ENCODE data around the gene UTP18.
"Not testable (repeated sequence)": the region's sequence is repeated elsewhere in the genome, so short reads cannot be mapped to it uniquely, and the experiment has no call there.

The UTP18 gene

GRCh38 chr17:51275381-51275780 lies 15.0 kb downstream of the UTP18 start:
- no peaks in the 10 kb centered on the region for H3K4me1 ChIP-seq (ENCODE audit: insufficient read depth, insufficient read length)
- no peak overlapping the region for H3K4me3 ChIP-seq (ENCODE audit: insufficient read length, low read depth)
- no peaks in the 10 kb centered on the region for H3K27me3 ChIP-seq (ENCODE audit: insufficient read depth, insufficient read length)
- no peak for TF ChIP-seq SUZ12 (IDR thresholded peaks at IDR 0.05; ENCODE audit: extremely low read depth, insufficient read depth, insufficient read length)
- TF ChIP-seq YY1 (IDR thresholded peaks at IDR 0.05; ENCODE audit: insufficient read depth, insufficient read length) = no peak
- no peak for TF ChIP-seq ZNF274 (IDR thresholded peaks at IDR 0.05; ENCODE audit: low read depth, low read length)
- DNase-seq (ENCODE audit: low read depth, low spot score) = no peak
- H3K9me3 ChIP-seq (ENCODE audit: insufficient read depth, low read length) = no peaks in the 10 kb centered on the region
- peaks cover 87% of the 10 kb centered on the region for H3K36me3 ChIP-seq (ENCODE audit: insufficient read depth, insufficient read length, low read length)
- H3K9ac ChIP-seq (ENCODE audit: insufficient read length, low read depth) = no peak overlapping the region

- H3K9me3 ChIP-seq (ENCODE audit: insufficient read depth, low read length) = no peaks in the 10 kb centered on the region
- H3K27me3 ChIP-seq (ENCODE audit: insufficient read depth, insufficient read length) = no peaks in the 10 kb centered on the region
- no peak overlapping the region for H3K9ac ChIP-seq (ENCODE audit: insufficient read length, low read depth)
- DNase-seq (ENCODE audit: low read depth, low spot score) = no peak
- no peak overlapping the region for H3K4me3 ChIP-seq (ENCODE audit: insufficient read length, low read depth)
- peaks cover 82% of the 10 kb centered on the region for H3K36me3 ChIP-seq (ENCODE audit: insufficient read depth, insufficient read length, low read length)
- H3K4me1 ChIP-seq (ENCODE audit: insufficient read depth, insufficient read length) = no peaks in the 10 kb centered on the region
- TF ChIP-seq ZNF274 (IDR thresholded peaks at IDR 0.05; ENCODE audit: low read depth, low read length) (no peak), YY1 (IDR thresholded peaks at IDR 0.05; ENCODE audit: insufficient read depth, insufficient read length) (no peak), SUZ12 (IDR thresholded peaks at IDR 0.05; ENCODE audit: extremely low read depth, insufficient read depth, insufficient read length) (no peak)
Measured at GRCh38 chr17:51279183-51279582, 18.8 kb downstream of the UTP18 start.

GRCh38 chr17:51287412-51287811 lies 27.1 kb downstream of the UTP18 start:
- no peak for DNase-seq (ENCODE audit: low read depth, low spot score)
- Histone ChIP-seq H3K4me1 (ENCODE audit: insufficient read depth, insufficient read length) (no peaks in the 10 kb centered on the region), H3K9ac (ENCODE audit: insufficient read length, low read depth) (no peak overlapping the region), H3K9me3 (ENCODE audit: insufficient read depth, low read length) (no peaks in the 10 kb centered on the region), H3K27me3 (ENCODE audit: insufficient read depth, insufficient read length) (no peaks in the 10 kb centered on the region), H3K4me3 (ENCODE audit: insufficient read length, low read depth) (no peak overlapping the region), H3K36me3 (ENCODE audit: insufficient read depth, insufficient read length, low read length) (peaks cover 70% of the 10 kb centered on the region)
- no peak for TF ChIP-seq SUZ12 (IDR thresholded peaks at IDR 0.05; ENCODE audit: extremely low read depth, insufficient read depth, insufficient read length)
- no peak for TF ChIP-seq YY1 (IDR thresholded peaks at IDR 0.05; ENCODE audit: insufficient read depth, insufficient read length)
- TF ChIP-seq ZNF274 (IDR thresholded peaks at IDR 0.05; ENCODE audit: low read depth, low read length) = no peak

GRCh38 chr17:51289696-51290111 lies 29.4 kb downstream of the UTP18 start:
- DNase-seq (ENCODE audit: low read depth, low spot score) = no peak
- Histone ChIP-seq H3K4me3 (ENCODE audit: insufficient read length, low read depth) (no peak overlapping the region), H3K9ac (ENCODE audit: insufficient read length, low read depth) (no peak overlapping the region), H3K36me3 (ENCODE audit: insufficient read depth, insufficient read length, low read length) (peaks cover 81% of the 10 kb centered on the region), H3K4me1 (ENCODE audit: insufficient read depth, insufficient read length) (no peaks in the 10 kb centered on the region), H3K27me3 (ENCODE audit: insufficient read depth, insufficient read length) (no peaks in the 10 kb centered on the region), H3K9me3 (ENCODE audit: insufficient read depth, low read length) (no peaks in the 10 kb centered on the region)
- TF ChIP-seq SUZ12 (IDR thresholded peaks at IDR 0.05; ENCODE audit: extremely low read depth, insufficient read depth, insufficient read length) = no peak
- no peak for TF ChIP-seq ZNF274 (IDR thresholded peaks at IDR 0.05; ENCODE audit: low read depth, low read length)
- TF ChIP-seq YY1 (IDR thresholded peaks at IDR 0.05; ENCODE audit: insufficient read depth, insufficient read length) = no peak

GRCh38 chr17:51294338-51294737 lies 34.0 kb downstream of the UTP18 start:
- H3K27me3 ChIP-seq (ENCODE audit: insufficient read depth, insufficient read length); H3K9ac ChIP-seq (ENCODE audit: insufficient read length, low read depth); H3K9me3 ChIP-seq (ENCODE audit: insufficient read depth, low read length); H3K4me1 ChIP-seq (ENCODE audit: insufficient read depth, insufficient read length); H3K4me3 ChIP-seq (ENCODE audit: insufficient read length, low read depth); DNase-seq (ENCODE audit: low read depth, low spot score): not testable (repeated sequence)
- peaks cover 76% of the 10 kb centered on the region for H3K36me3 ChIP-seq (ENCODE audit: insufficient read depth, insufficient read length, low read length)

GRCh38 chr17:51298508-51299371 lies 38.4 kb downstream of the UTP18 start:
- Histone ChIP-seq H3K4me1 (ENCODE audit: insufficient read depth, insufficient read length) (no peaks in the 10 kb centered on the region), H3K4me3 (ENCODE audit: insufficient read length, low read depth) (no peak overlapping the region), H3K27me3 (ENCODE audit: insufficient read depth, insufficient read length) (no peaks in the 10 kb centered on the region), H3K9me3 (ENCODE audit: insufficient read depth, low read length) (no peaks in the 10 kb centered on the region), H3K9ac (ENCODE audit: insufficient read length, low read depth) (no peak overlapping the region), H3K36me3 (ENCODE audit: insufficient read depth, insufficient read length, low read length) (peaks cover 45% of the 10 kb centered on the region)
- DNase-seq (ENCODE audit: low read depth, low spot score) = peak; percentile 46
- TF ChIP-seq SUZ12 (IDR thresholded peaks at IDR 0.05; ENCODE audit: extremely low read depth, insufficient read depth, insufficient read length) = no peak
- no peak for TF ChIP-seq YY1 (IDR thresholded peaks at IDR 0.05; ENCODE audit: insufficient read depth, insufficient read length)
- TF ChIP-seq ZNF274 (IDR thresholded peaks at IDR 0.05; ENCODE audit: low read depth, low read length) = no peak

- Histone ChIP-seq H3K9me3 (ENCODE audit: insufficient read depth, low read length) (no peaks in the 10 kb centered on the region), H3K36me3 (ENCODE audit: insufficient read depth, insufficient read length, low read length) (peaks cover 41% of the 10 kb centered on the region), H3K9ac (ENCODE audit: insufficient read length, low read depth) (no peak overlapping the region), H3K4me1 (ENCODE audit: insufficient read depth, insufficient read length) (no peaks in the 10 kb centered on the region), H3K27me3 (ENCODE audit: insufficient read depth, insufficient read length) (no peaks in the 10 kb centered on the region), H3K4me3 (ENCODE audit: insufficient read length, low read depth) (no peak overlapping the region)
- no peak for TF ChIP-seq ZNF274 (IDR thresholded peaks at IDR 0.05; ENCODE audit: low read depth, low read length)
- TF ChIP-seq SUZ12 (IDR thresholded peaks at IDR 0.05; ENCODE audit: extremely low read depth, insufficient read depth, insufficient read length) = no peak
- no peak for DNase-seq (ENCODE audit: low read depth, low spot score)
Measured at GRCh38 chr17:51299859-51300258, 39.5 kb downstream of the UTP18 start.
